Thyroid gland (tissue), 4 donors: ENCODE data around the gene FLOT2. TPM values are rescaled to one million over a fixed set of nuclear protein-coding genes. Genes with fewer than 3 reads are reported as not detected.
"Not testable (repeated sequence)": the region's sequence is repeated elsewhere in the genome, so short reads cannot be mapped to it uniquely, and the experiment has no call there.

Source experiments
- DNase-seq, 2 donors: peaks; one replicate each; pipeline ENCODE4 v3.0.0-alpha.2; 2019
- H3K27ac ChIP-seq, 3 donors: fragments of 200-600 bp; sonication (generic); 1 replicate in 2 of 3; 2 replicates in 1 of 3; pipeline ENCODE4 v1.5.1; 2016 to 2019; ENCODE audit warnings: mild to moderate bottlenecking in 1 of 3, moderate library complexity in 1 of 3
- H3K27me3 ChIP-seq: fragments of 200-600 bp; sonication (generic); one replicate; pipeline ENCODE4 v1.5.1; 2019
- H3K36me3 ChIP-seq, 2 donors: fragments of 200-600 bp; sonication (generic); one replicate each; pipeline ENCODE4 v1.5.1; 2016 to 2019
- H3K4me1 ChIP-seq, 2 donors: fragments of 200-600 bp; sonication (generic); one replicate each; pipeline ENCODE4 v1.5.1; 2017 to 2019
- H3K4me3 ChIP-seq, 3 donors: fragments of 200-600 bp; sonication (generic); replicated peaks in 1 of 3; 1 replicate in 2 of 3; 2 replicates in 1 of 3; pipeline ENCODE4 v1.5.1; 2016; ENCODE audit warnings: mild to moderate bottlenecking in 1 of 3
- H3K9me3 ChIP-seq: fragments of 200-600 bp; sonication (generic); one replicate; pipeline ENCODE4 v1.5.1; 2017
- CTCF ChIP-seq, 6 experiments: fragments of 200-600 bp in 3 of 6; fragments of 450-650 bp in 3 of 6; sonication (generic) in 3 of 6; IDR thresholded peaks; one replicate each; pipeline ENCODE4 v1.5.1; 2016 to 2019; ENCODE audit warnings: antibody characterized with exemption in 6 of 6, mild to moderate bottlenecking in 2 of 6, inconsistent platforms in 1 of 6, moderate library complexity in 1 of 6
- POLR2A ChIP-seq, 2 donors: fragments of 450-650 bp; IDR thresholded peaks; one replicate each; pipeline ENCODE4 v1.6.1; 2017; ENCODE audit warnings: antibody characterized with exemption in 2 of 2, mild to moderate bottlenecking in 2 of 2, moderate library complexity in 1 of 2
- WGBS, 2 donors: methylation state at CpG; one replicate each; pipeline ENCODE4 v1.1.5; 2017; 5-methylcytosine and 5-hydroxymethylcytosine counted together
- intact Hi-C: fragments of 100-400 bp; cut with DNase I; formaldehyde crosslinking; loops from one replicate; pipeline ENCODE4 v1.15.1; 2023
- total RNA-seq, 4 donors: library from RNA; depleted of rRNA; stranded (reverse); fragments of >200 nt; gene quantifications; one replicate each; pipeline ENCODE4 v1.2.3, GENCODE V29; 2016

The FLOT2 gene
- total RNA-seq, 4 donors from 2014 or later: 55.0 to 75.0 (median 62.7) TPM

GRCh38 chr17:28906276-28906675 lies 8.7 kb upstream of the FLOT2 start:
- H3K27me3 ChIP-seq: no peaks in the 10 kb centered on the region
- TF ChIP-seq CTCF (IDR thresholded peaks at IDR 0.05) (no peak), POLR2A (IDR thresholded peaks at IDR 0.05) (no peak)
- H3K27ac ChIP-seq: no peak overlapping the region
- H3K4me1 ChIP-seq: peaks cover 4 to 24% of the 10 kb centered on the region in 2 donors
- H3K9me3 ChIP-seq: no peaks in the 10 kb centered on the region
- 79 to 88% methylated on average over 6 to 9 of the region's 9 CpGs for WGBS, 2 donors
- H3K36me3 ChIP-seq: peaks cover 41 to 54% of the 10 kb centered on the region in 2 donors
- intact Hi-C loops: loop anchor here (5.0 kb wide), 1 partner anchor 41 kb away; no protein-coding TSS in a partner anchor
- no peak overlapping the region for H3K4me3 ChIP-seq
- no peak for DNase-seq

- DNase-seq: no peak
- Histone ChIP-seq H3K4me1 (peaks cover 4 to 24% of the 10 kb centered on the region in 2 donors), H3K27me3 (no peaks in the 10 kb centered on the region), H3K27ac (no peak overlapping the region), H3K4me3 (no peak overlapping the region), H3K9me3 (no peaks in the 10 kb centered on the region), H3K36me3 (peaks cover 28 to 40% of the 10 kb centered on the region in 2 donors)
- no peak for TF ChIP-seq CTCF (IDR thresholded peaks at IDR 0.05)
- TF ChIP-seq POLR2A (IDR thresholded peaks at IDR 0.05): no peak
- intact Hi-C loops: loop anchor here (5.0 kb wide), 1 partner anchor 43 kb away; no protein-coding TSS in a partner anchor
- WGBS, 2 donors: 61 to 69% methylated on average over 4 of the region's 4 CpGs
Observed at GRCh38 chr17:28904800-28905199, 7.3 kb upstream of the FLOT2 start.

- Histone ChIP-seq H3K4me1 (peaks cover 4 to 22% of the 10 kb centered on the region in 2 donors), H3K36me3 (peaks cover 14 to 27% of the 10 kb centered on the region in 2 donors)
- H3K4me3 ChIP-seq, H3K27me3 ChIP-seq, DNase-seq, H3K27ac ChIP-seq, intact Hi-C loops, H3K9me3 ChIP-seq: not testable (repeated sequence)
- WGBS, 2 donors: 61 to 64% methylated on average over 5 of the region's 5 CpGs
Observed at GRCh38 chr17:28903546-28903841, 6.0 kb upstream of the FLOT2 start.

- peak within 1 kb of the TSS; percentile 21 to 63 (median 58) for H3K4me3 ChIP-seq
- intact Hi-C loops: no loop called here
- DNase-seq: peak; percentile 89 to 90
- TF ChIP-seq CTCF (IDR thresholded peaks at IDR 0.05) (peak; percentile 54 to 95 (median 93)), POLR2A (IDR thresholded peaks at IDR 0.05) (peak in 1 of 2 donors; percentile 29)
- no peaks in the 10 kb centered on the region for H3K27me3 ChIP-seq
- peaks cover 7 to 25% of the 10 kb centered on the region in 2 donors for H3K4me1 ChIP-seq
- no peaks in the 10 kb centered on the region for H3K9me3 ChIP-seq
- WGBS, 2 donors: 1% methylated on average over 10 to 22 of the region's 55 CpGs
- H3K36me3 ChIP-seq: peaks cover 10 to 22% of the 10 kb centered on the region in 2 donors
- H3K27ac ChIP-seq: peak within 1 kb of the TSS; percentile 10 to 73 (median 52)
Observed at GRCh38 chr17:28902819-28903545, 5.4 kb upstream of the FLOT2 start, which contains the start of gene DHRS13. Gene DHRS13, minus strand, starts transcription at chr17:28903079. Its CDS starts 135 bp downstream, at chr17:28902944.

GRCh38 chr17:28901866-28902818 lies 4.6 kb upstream of the FLOT2 start:
- intact Hi-C loops: no loop called here
- peak; percentile 53 to 62 for DNase-seq
- peak overlapping the region; percentile 10 to 73 (median 52) for H3K27ac ChIP-seq
- TF ChIP-seq CTCF (IDR thresholded peaks at IDR 0.05) (no peak), POLR2A (IDR thresholded peaks at IDR 0.05) (no peak)
- WGBS, 2 donors: 9 to 13% methylated on average over 22 to 33 of the region's 62 CpGs
- no peaks in the 10 kb centered on the region for H3K27me3 ChIP-seq
- no peaks in the 10 kb centered on the region for H3K9me3 ChIP-seq
- H3K36me3 ChIP-seq: peaks cover 10 to 15% of the 10 kb centered on the region in 2 donors
- peaks cover 11 to 28% of the 10 kb centered on the region in 2 donors for H3K4me1 ChIP-seq
- peak overlapping the region; percentile 21 to 63 (median 58) for H3K4me3 ChIP-seq
